ENCODE data around the gene SRGAP3.

SRGAP3 gene

DNA sequence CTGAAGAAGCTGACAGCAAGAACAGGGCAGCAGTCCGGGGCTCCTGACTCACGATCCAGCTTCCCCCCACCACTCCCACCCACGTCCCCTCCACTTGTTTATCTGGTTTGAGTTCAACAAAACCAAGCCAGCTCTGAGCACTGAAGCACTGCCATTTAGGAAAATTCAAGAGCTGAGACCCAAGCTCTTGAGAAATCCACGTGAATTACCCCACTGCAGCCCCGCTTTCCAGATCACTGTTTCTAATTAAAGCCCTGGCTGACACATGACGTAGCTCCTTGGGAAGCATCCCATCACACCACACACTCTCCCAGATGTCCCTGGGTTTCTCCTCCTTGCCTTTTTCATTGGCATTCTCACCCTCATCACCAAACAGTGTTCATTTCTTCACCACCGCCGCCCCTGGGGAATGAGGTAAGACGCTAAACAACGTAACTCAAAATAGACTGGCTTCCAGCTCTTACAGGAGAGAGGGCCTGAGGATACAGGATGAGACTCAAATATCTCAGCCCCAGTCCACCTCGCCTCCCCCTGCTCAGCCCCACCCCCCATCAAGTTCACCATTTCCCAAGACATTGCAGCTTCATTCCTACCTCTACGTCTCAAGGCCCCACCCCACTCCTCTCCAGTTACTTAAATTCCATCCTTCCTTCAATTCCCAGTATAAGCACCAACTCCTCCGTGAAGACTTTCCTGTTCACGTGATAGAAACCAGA is 95.4 kb downstream of the SRGAP3 start:
- no peaks in the 10 kb centered on the region; the same call in 1 of the 2 replicates for H3K27me3 ChIP-seq (ENCODE audit: insufficient read depth, low read depth)

DNA sequence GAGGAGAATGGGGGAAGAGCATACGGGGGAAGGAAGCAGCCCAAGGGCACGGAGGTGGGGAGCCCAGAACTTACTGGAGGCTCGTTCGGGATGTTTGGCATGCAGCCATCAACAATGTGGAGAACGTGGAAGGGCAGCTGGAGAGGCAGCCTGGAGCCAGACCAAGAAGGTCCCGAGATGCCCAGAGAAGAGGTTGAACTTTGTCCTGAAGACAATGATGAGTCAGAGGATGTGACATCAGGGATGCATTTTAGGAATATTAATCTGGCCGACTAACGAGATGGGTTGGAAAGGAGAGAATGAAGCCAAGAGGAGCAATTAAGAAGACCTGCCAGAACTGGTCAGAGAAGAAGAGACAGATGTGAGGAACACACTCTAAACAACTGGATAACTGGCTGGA is 98.2 kb downstream of the SRGAP3 start:
- Histone ChIP-seq H3K4me2 (no peak overlapping the region), H3K4me1 (ENCODE audit: low read depth, poor library complexity, severe bottlenecking) (peaks cover 24% of the 10 kb centered on the region), H3K27me3 (ENCODE audit: insufficient read depth, low read depth) (no peaks in the 10 kb centered on the region; the same call in 1 of the 2 replicates), H3K9ac (no peak overlapping the region), H3K36me3 (ENCODE audit: insufficient read depth) (no peaks in the 10 kb centered on the region), H3K27ac (no peak overlapping the region), H2AFZ (ENCODE audit: low read depth) (no peak overlapping the region), H4K20me1 (ENCODE audit: insufficient read depth) (no peaks in the 10 kb centered on the region; the same call in 1 of the 2 replicates), H3K4me3 (IDR thresholded peaks at IDR 0.05; ENCODE audit: insufficient read depth, low read depth, low read length) (no peak overlapping the region), H3K79me2 (ENCODE audit: insufficient read depth, low read depth) (no peaks in the 10 kb centered on the region)
- TF ChIP-seq, protein P1, sequence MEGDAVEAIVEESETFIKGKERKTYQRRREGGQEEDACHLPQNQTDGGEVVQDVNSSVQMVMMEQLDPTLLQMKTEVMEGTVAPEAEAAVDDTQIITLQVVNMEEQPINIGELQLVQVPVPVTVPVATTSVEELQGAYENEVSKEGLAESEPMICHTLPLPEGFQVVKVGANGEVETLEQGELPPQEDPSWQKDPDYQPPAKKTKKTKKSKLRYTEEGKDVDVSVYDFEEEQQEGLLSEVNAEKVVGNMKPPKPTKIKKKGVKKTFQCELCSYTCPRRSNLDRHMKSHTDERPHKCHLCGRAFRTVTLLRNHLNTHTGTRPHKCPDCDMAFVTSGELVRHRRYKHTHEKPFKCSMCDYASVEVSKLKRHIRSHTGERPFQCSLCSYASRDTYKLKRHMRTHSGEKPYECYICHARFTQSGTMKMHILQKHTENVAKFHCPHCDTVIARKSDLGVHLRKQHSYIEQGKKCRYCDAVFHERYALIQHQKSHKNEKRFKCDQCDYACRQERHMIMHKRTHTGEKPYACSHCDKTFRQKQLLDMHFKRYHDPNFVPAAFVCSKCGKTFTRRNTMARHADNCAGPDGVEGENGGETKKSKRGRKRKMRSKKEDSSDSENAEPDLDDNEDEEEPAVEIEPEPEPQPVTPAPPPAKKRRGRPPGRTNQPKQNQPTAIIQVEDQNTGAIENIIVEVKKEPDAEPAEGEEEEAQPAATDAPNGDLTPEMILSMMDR (conservative IDR thresholded peaks at IDR 0.05; ENCODE audit: low read depth, low read length), result no peak

More for the DNA sequence above, 95.4 kb downstream of the SRGAP3 start:
- Histone ChIP-seq H3K4me2 (no peak overlapping the region), H3K36me3 (ENCODE audit: insufficient read depth) (no peaks in the 10 kb centered on the region), H3K4me1 (ENCODE audit: low read depth, poor library complexity, severe bottlenecking) (no peaks in the 10 kb centered on the region), H3K4me3 (IDR thresholded peaks at IDR 0.05; ENCODE audit: insufficient read depth, low read depth, low read length) (no peak overlapping the region), H3K9ac (no peak overlapping the region), H4K20me1 (ENCODE audit: insufficient read depth) (no peaks in the 10 kb centered on the region), H3K27ac (no peak overlapping the region), H3K79me2 (ENCODE audit: insufficient read depth, low read depth) (no peaks in the 10 kb centered on the region), H2AFZ (ENCODE audit: low read depth) (no peak overlapping the region)
- TF ChIP-seq, protein P1 (conservative IDR thresholded peaks at IDR 0.05; ENCODE audit: low read depth, low read length), result no peak

DNA sequence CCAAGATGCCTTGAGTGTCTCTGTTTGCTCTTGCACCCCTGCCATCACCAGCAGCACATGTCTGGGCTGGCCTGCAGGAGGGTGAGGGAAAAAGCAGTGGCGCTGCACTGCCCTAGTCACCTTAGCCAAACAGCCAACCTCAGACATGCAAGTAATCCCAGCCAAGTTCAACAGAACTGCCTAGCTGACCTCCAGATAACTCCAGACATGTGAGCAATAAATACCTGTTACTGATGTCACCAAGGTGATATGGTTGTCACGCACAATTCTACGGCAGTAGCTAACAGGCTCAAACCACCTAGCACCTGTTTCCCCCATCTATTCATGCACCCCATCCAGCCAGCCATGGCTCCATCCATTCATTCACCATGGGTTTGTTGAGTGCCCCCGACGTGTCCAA is 99.9 kb downstream of the SRGAP3 start:
- no peak overlapping the region for H3K4me3 ChIP-seq (IDR thresholded peaks at IDR 0.05; ENCODE audit: insufficient read depth, low read depth, low read length)
- no peak overlapping the region for H2AFZ ChIP-seq (ENCODE audit: low read depth)
- no peak overlapping the region for H3K4me2 ChIP-seq
- TF ChIP-seq, protein P1 (conservative IDR thresholded peaks at IDR 0.05; ENCODE audit: low read depth, low read length), result no peak
- no peak overlapping the region for H3K27ac ChIP-seq
- H4K20me1 ChIP-seq (ENCODE audit: insufficient read depth), result no peaks in the 10 kb centered on the region; the same call in 1 of the 2 replicates
- H3K27me3 ChIP-seq (ENCODE audit: insufficient read depth, low read depth), result no peaks in the 10 kb centered on the region; the same call in 1 of the 2 replicates
- no peaks in the 10 kb centered on the region for H3K79me2 ChIP-seq (ENCODE audit: insufficient read depth, low read depth)
- H3K4me1 ChIP-seq (ENCODE audit: low read depth, poor library complexity, severe bottlenecking), result peaks cover 35% of the 10 kb centered on the region
- H3K36me3 ChIP-seq (ENCODE audit: insufficient read depth), result no peaks in the 10 kb centered on the region
- no peak overlapping the region for H3K9ac ChIP-seq

DNA sequence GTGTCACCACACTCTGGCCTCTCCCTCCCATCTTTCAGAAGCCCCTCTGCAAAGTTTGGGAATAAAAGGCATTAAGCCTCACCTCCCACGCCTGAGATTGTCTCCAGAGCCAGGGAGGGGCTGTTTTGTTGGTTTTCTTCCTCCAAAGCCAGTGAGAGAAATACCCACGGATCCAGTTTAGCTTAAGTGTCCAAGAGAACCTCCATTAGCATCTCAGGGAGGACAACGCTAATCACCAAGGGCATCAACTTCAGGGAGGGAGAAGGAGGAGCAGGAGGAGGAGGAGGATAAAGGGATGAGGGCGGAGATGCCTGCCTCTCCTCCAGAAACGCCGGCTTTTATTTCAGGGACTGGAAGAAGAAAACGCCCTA is 101.6 kb downstream of the SRGAP3 start:
- Histone ChIP-seq H3K79me2 (ENCODE audit: insufficient read depth, low read depth) (no peaks in the 10 kb centered on the region), H3K27ac (no peak overlapping the region), H2AFZ (ENCODE audit: low read depth) (no peak overlapping the region), H3K27me3 (ENCODE audit: insufficient read depth, low read depth) (no peaks in the 10 kb centered on the region; the same call in 1 of the 2 replicates), H3K4me1 (ENCODE audit: low read depth, poor library complexity, severe bottlenecking) (peaks cover 35% of the 10 kb centered on the region), H3K4me2 (peak overlapping the region; percentile 66; the same call in 1 of the 2 replicates), H4K20me1 (ENCODE audit: insufficient read depth) (no peaks in the 10 kb centered on the region; the same call in 1 of the 2 replicates), H3K4me3 (IDR thresholded peaks at IDR 0.05; ENCODE audit: insufficient read depth, low read depth, low read length) (no peak overlapping the region), H3K36me3 (ENCODE audit: insufficient read depth) (no peaks in the 10 kb centered on the region), H3K9ac (no peak overlapping the region)
- TF ChIP-seq, protein P1 (conservative IDR thresholded peaks at IDR 0.05; ENCODE audit: low read depth, low read length), result no peak

Data from KMS-11 (cell line).